Subcutaneous abdominal adipose tissue (tissue), 5 donors: Measurements from ENCODE around the gene AGPS.

Experiments used
- H3K27ac ChIP-seq: one replicate; pipeline ENCODE4 v1.7.0; 2013; ENCODE audit warnings: low read depth, mild to moderate bottlenecking, inconsistent platforms, low read length, moderate library complexity
- H3K27me3 ChIP-seq, 5 donors: one replicate each; pipeline ENCODE4 v1.7.0; 2013; ENCODE audit warnings: low read length in 5 of 5, inconsistent platforms in 1 of 5; ENCODE audit not compliant: control insufficient read depth in 5 of 5, insufficient read depth in 4 of 5
- H3K36me3 ChIP-seq, 5 donors: one replicate each; pipeline ENCODE4 v1.7.0; 2013; ENCODE audit warnings: low read length in 5 of 5; ENCODE audit not compliant: control insufficient read depth in 5 of 5, insufficient read depth in 5 of 5
- H3K4me1 ChIP-seq, 5 donors: one replicate each; pipeline ENCODE4 v1.7.0; 2013; ENCODE audit warnings: low read length in 5 of 5, mild to moderate bottlenecking in 3 of 5, moderate library complexity in 1 of 5; ENCODE audit not compliant: control insufficient read depth in 5 of 5, insufficient read depth in 5 of 5
- H3K4me3 ChIP-seq, 5 donors: one replicate each; pipeline ENCODE4 v1.7.0; 2013; ENCODE audit warnings: low read length in 5 of 5, low read depth in 1 of 5
- H3K9ac ChIP-seq, 5 donors: one replicate each; pipeline ENCODE4 v1.7.0; 2013; ENCODE audit warnings: low read length in 5 of 5, mild to moderate bottlenecking in 4 of 5, moderate library complexity in 3 of 5
- H3K9me3 ChIP-seq, 5 donors: one replicate each; pipeline ENCODE4 v1.7.0; 2013; ENCODE audit warnings: low read length in 5 of 5; ENCODE audit not compliant: control insufficient read depth in 5 of 5
- donor health status: healthy.
- donor health status: healthy.
- donor health status: healthy.
- donor health status: healthy.
- donor health status: healthy.

Gene AGPS

GRCh38 chr2:177530561-177530960 lies 138.0 kb downstream of the AGPS start:
- H3K36me3 ChIP-seq = peaks cover 0 to 12% (median 0%) of the 10 kb centered on the region in 5 donors
- no peak overlapping the region for H3K9ac ChIP-seq
- no peaks in the 10 kb centered on the region for H3K9me3 ChIP-seq
- H3K4me3 ChIP-seq = no peak overlapping the region
- peaks cover 0 to 5% (median 0%) of the 10 kb centered on the region in 5 donors for H3K4me1 ChIP-seq
- H3K27ac ChIP-seq = no peak overlapping the region
- no peaks in the 10 kb centered on the region for H3K27me3 ChIP-seq

DNA sequence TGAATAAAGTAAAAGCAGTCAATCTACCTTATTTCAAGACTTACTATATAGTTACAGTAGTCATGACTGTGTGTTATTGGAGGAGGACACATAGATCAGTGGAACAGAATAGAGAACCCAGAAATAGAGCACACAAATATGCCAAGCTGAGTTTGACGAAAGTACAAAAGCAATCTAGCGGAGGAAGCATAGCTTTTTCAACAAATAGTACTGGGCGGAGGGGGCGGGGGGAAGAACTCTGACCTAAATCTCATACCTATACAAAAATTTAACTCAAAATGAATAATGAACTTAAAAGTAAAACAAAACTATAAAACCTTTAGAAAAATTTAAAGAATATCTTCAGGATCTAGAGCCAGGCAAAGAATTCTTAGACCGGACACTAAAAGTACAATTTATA lies 139.1 kb downstream of the AGPS start:
- Histone ChIP-seq H3K27me3 (no peaks in the 10 kb centered on the region), H3K4me3 (no peak overlapping the region), H3K27ac (no peak overlapping the region), H3K9me3 (no peaks in the 10 kb centered on the region), H3K36me3 (peaks cover 0 to 10% (median 0%) of the 10 kb centered on the region in 5 donors), H3K9ac (no peak overlapping the region), H3K4me1 (peaks cover 0 to 5% (median 0%) of the 10 kb centered on the region in 5 donors)

GRCh38 chr2:177532567-177532966 lies 140.0 kb downstream of the AGPS start:
- peaks cover 0 to 5% (median 0%) of the 10 kb centered on the region in 5 donors for H3K4me1 ChIP-seq
- peaks cover 0 to 9% (median 0%) of the 10 kb centered on the region in 5 donors for H3K36me3 ChIP-seq
- H3K27me3 ChIP-seq = no peaks in the 10 kb centered on the region
- no peak overlapping the region for H3K27ac ChIP-seq
- H3K9ac ChIP-seq = no peak overlapping the region
- H3K9me3 ChIP-seq = no peaks in the 10 kb centered on the region
- H3K4me3 ChIP-seq = no peak overlapping the region

GRCh38 chr2:177533253-177533652 lies 140.7 kb downstream of the AGPS start:
- Histone ChIP-seq H3K27ac (no peak overlapping the region), H3K4me1 (peaks cover 0 to 5% (median 0%) of the 10 kb centered on the region in 5 donors), H3K9me3 (no peaks in the 10 kb centered on the region), H3K9ac (no peak overlapping the region), H3K27me3 (no peaks in the 10 kb centered on the region), H3K4me3 (no peak overlapping the region), H3K36me3 (peaks cover 0 to 4% (median 0%) of the 10 kb centered on the region in 5 donors)

DNA sequence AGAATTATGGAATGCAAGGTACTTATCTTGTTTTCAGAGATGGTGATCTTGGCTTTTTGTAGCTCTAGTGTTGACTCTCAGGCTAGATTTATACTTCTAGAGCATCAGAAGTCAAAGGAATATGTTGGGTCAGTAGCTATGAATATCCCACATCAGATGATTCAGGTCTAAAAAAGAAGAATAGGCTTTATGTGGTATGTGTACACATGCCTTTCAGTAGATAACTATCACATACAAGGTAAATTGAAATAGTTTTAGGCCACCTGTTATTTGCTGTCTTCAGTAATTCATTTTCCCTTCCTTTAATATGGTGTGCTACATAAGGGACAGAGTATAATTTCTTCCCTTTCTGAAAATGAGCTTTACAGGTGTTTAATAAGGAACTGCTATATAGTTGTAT lies 142.4 kb downstream of the AGPS start:
- no peaks in the 10 kb centered on the region for H3K9me3 ChIP-seq
- H3K27ac ChIP-seq = no peak overlapping the region
- H3K4me1 ChIP-seq = peaks cover 0 to 3% (median 0%) of the 10 kb centered on the region in 5 donors
- H3K9ac ChIP-seq = no peak overlapping the region
- H3K4me3 ChIP-seq = no peak overlapping the region
- peaks cover 0 to 3% (median 0%) of the 10 kb centered on the region in 5 donors for H3K36me3 ChIP-seq
- no peaks in the 10 kb centered on the region for H3K27me3 ChIP-seq

- no peaks in the 10 kb centered on the region for H3K4me1 ChIP-seq
- H3K9me3 ChIP-seq = no peaks in the 10 kb centered on the region
- H3K27ac ChIP-seq = no peak overlapping the region
- no peak overlapping the region for H3K4me3 ChIP-seq
- H3K27me3 ChIP-seq = no peaks in the 10 kb centered on the region
- H3K9ac ChIP-seq = no peak overlapping the region
- peaks cover 0 to 3% (median 0%) of the 10 kb centered on the region in 5 donors for H3K36me3 ChIP-seq
These were observed 143.5 kb downstream of the AGPS start for GRCh38 chr2:177535958-177536504.

DNA sequence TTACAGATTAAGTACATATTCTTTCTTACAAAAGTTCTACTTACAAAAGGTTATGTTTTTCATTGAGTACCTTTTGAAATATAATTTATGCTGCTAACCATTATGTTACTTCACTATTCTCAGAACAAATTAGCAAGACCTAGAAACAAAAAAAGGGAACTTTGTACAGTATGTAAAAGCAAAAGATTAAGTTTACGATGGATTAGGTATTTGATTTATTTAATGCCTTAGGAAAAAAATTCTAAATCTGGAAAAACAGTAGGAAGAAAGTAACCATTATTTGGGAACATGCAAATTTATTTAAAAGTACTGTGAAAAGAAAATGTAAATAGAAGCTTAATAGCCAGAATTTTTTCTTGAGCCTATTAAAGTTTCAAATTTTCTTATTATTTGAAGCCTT lies 144.6 kb downstream of the AGPS start:
- Histone ChIP-seq H3K27ac (no peak overlapping the region), H3K9ac (no peak overlapping the region), H3K27me3 (no peaks in the 10 kb centered on the region), H3K9me3 (no peaks in the 10 kb centered on the region), H3K4me3 (no peak overlapping the region), H3K36me3 (peaks cover 0 to 3% (median 0%) of the 10 kb centered on the region in 5 donors), H3K4me1 (no peaks in the 10 kb centered on the region)

DNA sequence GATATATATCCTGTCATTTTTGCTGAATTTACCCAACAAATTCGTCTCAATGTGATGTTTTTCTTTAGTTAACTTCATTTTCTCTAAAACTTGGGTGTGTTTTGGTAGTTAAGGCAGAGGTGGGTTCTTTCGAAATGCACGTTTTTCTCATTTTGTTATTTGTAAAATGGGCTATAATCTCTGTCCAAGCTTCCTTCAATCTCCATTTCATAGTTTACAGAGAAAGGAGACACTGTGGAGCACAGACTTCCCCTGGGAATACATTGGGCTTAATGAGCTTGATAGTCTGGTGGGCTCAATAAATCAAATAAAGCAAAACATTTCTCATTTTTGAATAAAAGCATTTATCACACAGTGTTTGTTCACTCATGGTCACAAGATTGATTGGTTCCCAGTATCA lies 145.1 kb downstream of the AGPS start:
- Histone ChIP-seq H3K4me3 (no peak overlapping the region), H3K36me3 (peaks cover 0 to 3% (median 0%) of the 10 kb centered on the region in 5 donors), H3K9ac (no peak overlapping the region), H3K9me3 (no peaks in the 10 kb centered on the region), H3K27ac (no peak overlapping the region), H3K27me3 (no peaks in the 10 kb centered on the region), H3K4me1 (peaks cover 0 to 2% (median under 1%) of the 10 kb centered on the region in 5 donors)

GRCh38 chr2:177538323-177538722 lies 145.8 kb downstream of the AGPS start:
- Histone ChIP-seq H3K27me3 (no peaks in the 10 kb centered on the region), H3K4me3 (no peak overlapping the region), H3K4me1 (peaks cover 0 to 9% (median 7%) of the 10 kb centered on the region in 5 donors), H3K9me3 (no peaks in the 10 kb centered on the region), H3K9ac (no peak overlapping the region), H3K36me3 (peaks cover 0 to 3% (median 0%) of the 10 kb centered on the region in 5 donors), H3K27ac (no peak overlapping the region)

DNA sequence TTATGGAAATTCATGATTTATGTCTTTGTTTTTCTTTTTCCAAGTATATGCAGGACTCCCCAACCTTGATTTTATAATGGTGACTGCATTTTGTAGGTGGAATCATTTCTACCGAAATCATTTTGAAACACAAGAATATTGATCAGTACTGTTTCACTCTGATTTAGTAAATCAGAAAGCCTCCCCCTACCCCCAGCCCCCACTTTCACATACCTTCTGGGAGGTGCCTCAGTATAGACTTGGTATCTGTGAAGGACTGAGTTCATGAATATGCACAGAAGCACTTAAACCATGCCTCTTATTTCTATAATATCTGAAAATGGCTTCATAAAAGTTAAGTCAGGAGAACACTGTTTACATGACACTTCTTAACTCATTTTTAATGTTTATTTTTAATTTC lies 147.7 kb downstream of the AGPS start:
- no peaks in the 10 kb centered on the region for H3K27me3 ChIP-seq
- H3K9ac ChIP-seq = no peak overlapping the region
- no peaks in the 10 kb centered on the region for H3K9me3 ChIP-seq
- H3K27ac ChIP-seq = no peak overlapping the region
- peaks cover 0 to 3% (median 0%) of the 10 kb centered on the region in 5 donors for H3K36me3 ChIP-seq
- peaks cover 0 to 21% (median 16%) of the 10 kb centered on the region in 5 donors for H3K4me1 ChIP-seq
- H3K4me3 ChIP-seq = no peak overlapping the region
